GM19463 (cell line): ENCODE measurements around the gene ASRGL1.
"Not testable (repeated sequence)": the region's sequence is repeated elsewhere in the genome, so short reads cannot be mapped to it uniquely, and the experiment has no call there.

Experiments
- ATAC-seq: cut with Tn5 transposase; IDR thresholded peaks from one replicate; pipeline ENCODE4 v1.9.1; 2021; ENCODE audit warnings: mild to moderate bottlenecking, moderate library complexity; ENCODE audit not compliant: unreplicated experiment

The ASRGL1 gene

GRCh38 chr11:62352355-62353336 lies 15.4 kb downstream of the ASRGL1 start:
- no peak for ATAC-seq

GRCh38 chr11:62353841-62354240 lies 16.6 kb downstream of the ASRGL1 start:
- ATAC-seq = no peak

- no peak for ATAC-seq
These were observed 21.0 kb downstream of the ASRGL1 start for GRCh38 chr11:62358273-62358672.

- no peak for ATAC-seq
These were observed 22.2 kb downstream of the ASRGL1 start for GRCh38 chr11:62359475-62359874.

GRCh38 chr11:62360685-62361084 lies 23.4 kb downstream of the ASRGL1 start:
- no peak for ATAC-seq

- not testable (repeated sequence) for ATAC-seq
These were observed 31.7 kb downstream of the ASRGL1 start for GRCh38 chr11:62368861-62369477.

GRCh38 chr11:62370743-62371440 lies 33.6 kb downstream of the ASRGL1 start:
- no peak for ATAC-seq

GRCh38 chr11:62372871-62373270 lies 35.6 kb downstream of the ASRGL1 start:
- no peak for ATAC-seq

- ATAC-seq = no peak
These were observed 36.3 kb downstream of the ASRGL1 start for GRCh38 chr11:62373464-62374119.

GRCh38 chr11:62374801-62375200 lies 37.6 kb downstream of the ASRGL1 start:
- ATAC-seq = no peak

- not testable (repeated sequence) for ATAC-seq
These were observed 41.3 kb downstream of the ASRGL1 start for GRCh38 chr11:62378459-62379063.

- not testable (repeated sequence) for ATAC-seq
These were observed 42.3 kb downstream of the ASRGL1 start for GRCh38 chr11:62379586-62379985.

GRCh38 chr11:62380821-62381245 lies 43.6 kb downstream of the ASRGL1 start:
- ATAC-seq = not testable (repeated sequence)

- no peak for ATAC-seq
These were observed 46.6 kb downstream of the ASRGL1 start for GRCh38 chr11:62383822-62384221.

GRCh38 chr11:62386083-62386482 lies 48.8 kb downstream of the ASRGL1 start:
- not testable (repeated sequence) for ATAC-seq

GRCh38 chr11:62387381-62387780 lies 50.1 kb downstream of the ASRGL1 start:
- no peak for ATAC-seq

- no peak for ATAC-seq
These were observed 51.8 kb downstream of the ASRGL1 start for GRCh38 chr11:62388999-62389398.

GRCh38 chr11:62390237-62390636 lies 53.0 kb downstream of the ASRGL1 start:
- no peak for ATAC-seq

GRCh38 chr11:62390722-62391121 lies 53.5 kb downstream of the ASRGL1 start:
- no peak for ATAC-seq

GRCh38 chr11:62391642-62392425 lies 54.6 kb downstream of the ASRGL1 start:
- no peak for ATAC-seq
